HG03280 (cell line): ENCODE results near the gene PUS1.

Source experiments
- ATAC-seq: cut with Tn5 transposase; IDR thresholded peaks from one replicate; pipeline ENCODE4 v1.9.1; 2021; ENCODE audit warnings: mild to moderate bottlenecking, moderate library complexity; ENCODE audit not compliant: unreplicated experiment

PUS1 gene

DNA sequence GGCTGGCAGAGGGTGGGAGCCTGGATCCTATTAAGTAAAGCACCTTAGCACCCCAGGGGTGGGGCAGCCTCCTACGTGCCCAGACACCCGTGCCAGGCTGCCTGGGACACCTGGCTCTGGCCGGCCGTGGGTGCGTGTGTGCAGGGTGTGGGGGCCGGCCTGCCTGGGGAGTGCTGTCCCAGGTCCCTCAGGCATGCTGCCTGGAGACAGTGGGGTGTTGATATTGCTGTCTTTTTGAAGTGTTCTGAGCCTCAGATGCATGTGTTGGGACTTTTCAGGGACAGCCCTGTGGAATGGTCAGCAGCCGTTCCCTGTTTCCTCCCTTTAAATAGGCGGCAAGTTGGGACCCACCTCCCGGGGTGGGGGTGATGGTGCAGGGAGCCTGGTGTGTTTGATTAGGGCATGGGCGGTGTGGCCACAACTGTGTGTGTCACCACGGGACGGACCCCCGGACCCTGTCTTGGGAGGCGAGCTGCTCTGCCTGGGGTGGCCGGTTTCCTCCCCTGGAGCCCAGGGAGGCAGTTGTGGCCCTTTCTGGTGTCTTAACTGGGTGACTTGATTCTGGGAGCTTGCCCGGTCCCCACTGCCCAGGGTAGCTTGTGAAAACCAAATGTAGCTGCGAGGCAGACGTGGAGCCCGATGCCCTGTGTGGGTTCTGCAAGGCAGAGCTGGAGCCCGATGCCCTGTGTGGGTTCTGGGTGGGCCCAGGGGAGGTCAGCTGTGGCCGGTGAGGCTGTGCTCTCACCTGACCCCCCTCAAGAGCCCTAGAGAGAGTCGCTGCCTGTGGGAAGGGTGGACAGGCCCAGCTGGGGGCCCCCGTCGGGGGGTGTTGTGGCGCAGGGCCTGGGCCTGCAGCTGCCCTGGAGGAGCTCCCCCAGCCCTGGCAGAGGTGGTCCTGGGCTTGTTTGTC is 26.5 kb upstream of the PUS1 start:
- no peak for ATAC-seq

DNA sequence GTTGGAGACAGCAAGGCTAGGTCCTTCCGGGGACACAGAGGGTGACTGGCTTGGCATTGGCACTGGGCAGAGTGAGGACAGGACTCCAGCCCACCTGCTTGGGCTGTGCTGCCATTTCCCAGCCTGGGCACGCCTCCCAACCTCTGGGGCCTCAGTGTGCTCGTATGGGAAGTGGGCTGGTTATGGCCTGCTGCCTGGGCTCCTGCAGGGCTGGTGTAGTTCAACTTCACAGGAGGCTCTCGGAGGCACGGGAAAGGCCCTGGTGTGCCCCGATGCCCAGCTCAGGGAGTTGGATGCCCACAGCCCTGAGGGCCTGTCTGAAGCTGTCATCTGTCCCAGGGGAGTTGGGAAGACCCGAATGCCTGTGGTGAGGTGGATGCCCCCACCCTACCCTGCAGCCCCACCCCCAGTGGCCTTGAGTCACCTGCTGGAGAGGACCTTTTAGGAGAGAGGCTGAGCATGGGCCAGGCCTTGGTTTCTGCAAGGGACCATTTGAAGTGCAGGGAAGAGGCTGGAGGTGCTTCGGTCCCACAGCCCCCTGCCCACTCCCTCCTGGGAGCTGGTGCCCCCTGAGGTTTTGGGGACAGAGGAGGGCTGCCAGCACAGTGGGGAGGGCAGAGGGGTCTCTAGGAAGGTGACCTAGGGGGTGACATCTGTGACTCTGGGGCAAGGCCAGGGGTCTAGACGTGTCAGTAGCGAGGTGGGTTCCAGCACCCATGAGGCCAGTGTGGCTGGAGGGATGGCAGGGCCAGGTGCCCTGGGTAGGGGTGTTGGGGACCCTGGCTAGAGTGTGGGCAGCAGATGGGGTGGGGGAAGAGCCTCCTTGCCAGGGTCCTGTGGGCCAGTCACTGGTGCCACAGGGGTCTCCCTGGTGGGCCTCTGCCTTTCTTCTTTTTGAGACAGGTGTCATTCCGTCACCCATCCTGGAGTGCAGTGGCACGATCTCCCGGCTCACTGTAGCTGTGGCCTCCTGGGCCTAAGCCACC is 25.5 kb upstream of the PUS1 start:
- no peak for ATAC-seq

DNA sequence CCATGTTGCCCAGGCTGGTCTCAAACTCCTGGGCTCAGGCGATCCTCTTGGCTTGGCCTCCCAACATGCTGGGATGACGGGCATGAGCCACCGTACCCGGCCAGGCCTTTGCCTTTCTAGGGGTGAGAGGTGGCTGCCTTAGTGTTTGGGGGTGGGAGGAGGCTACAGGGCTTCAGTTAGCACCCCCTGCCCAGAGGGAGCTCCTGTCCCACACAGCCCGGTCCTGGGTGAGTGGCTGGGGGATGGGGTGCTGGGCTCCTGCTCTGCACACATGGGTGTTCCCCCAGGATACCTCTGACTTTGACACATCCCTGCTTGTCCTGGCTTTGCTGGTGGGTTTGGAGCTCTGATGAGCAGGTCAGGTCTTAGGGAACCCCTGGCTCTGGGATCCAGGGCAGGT is 24.7 kb upstream of the PUS1 start:
- no peak for ATAC-seq

DNA sequence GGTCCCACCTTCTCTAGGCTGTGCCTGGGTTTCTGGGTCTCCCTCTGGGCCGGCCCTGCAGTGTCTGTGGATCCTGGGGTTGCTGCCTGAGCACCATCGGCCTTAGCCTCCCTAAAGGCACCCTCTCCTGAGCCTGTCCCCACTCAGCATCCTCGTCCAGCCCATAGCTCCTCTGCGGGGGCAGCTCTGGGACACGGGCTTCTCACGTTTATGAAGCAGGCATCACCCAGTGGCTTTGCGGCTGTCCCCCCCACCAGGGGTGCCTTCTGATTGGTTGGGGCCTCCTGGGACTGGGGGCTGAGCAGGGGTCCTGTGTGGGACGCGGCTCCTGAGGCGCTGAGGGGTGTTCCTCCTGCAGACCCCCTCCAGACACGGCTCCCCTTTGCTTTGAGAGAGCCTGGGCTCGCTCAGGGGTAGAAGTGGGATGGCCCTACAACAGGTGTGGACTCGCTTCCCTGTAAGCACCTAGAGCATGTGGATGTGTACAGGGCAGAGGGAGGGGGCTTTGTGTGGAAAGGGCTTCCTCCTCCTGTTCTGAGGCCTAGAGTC is 23.9 kb upstream of the PUS1 start:
- ATAC-seq: no peak

DNA sequence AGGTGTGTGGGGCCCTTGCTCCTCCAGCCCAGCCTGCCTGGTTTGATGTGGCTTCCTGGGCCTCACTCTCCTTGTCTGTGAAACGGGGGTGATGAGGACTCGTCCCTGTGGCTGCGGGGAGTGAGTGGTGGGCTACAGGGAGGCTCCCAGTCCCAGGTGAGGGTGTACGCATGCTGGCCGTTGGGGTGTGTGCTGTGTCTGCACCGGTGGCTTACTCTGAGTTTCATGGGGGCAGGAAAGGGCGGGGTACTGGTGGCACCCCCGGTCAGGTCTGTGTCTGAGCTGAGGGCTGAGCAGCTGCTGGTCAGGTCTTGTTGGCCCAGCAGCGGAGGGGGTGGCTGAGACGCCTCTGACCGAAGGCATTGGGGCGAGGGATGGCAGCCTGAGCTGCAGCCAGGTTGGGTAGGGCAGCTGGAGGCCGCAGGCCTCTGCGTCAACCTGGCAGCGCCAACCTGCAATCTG is 23.4 kb upstream of the PUS1 start:
- no peak for ATAC-seq

DNA sequence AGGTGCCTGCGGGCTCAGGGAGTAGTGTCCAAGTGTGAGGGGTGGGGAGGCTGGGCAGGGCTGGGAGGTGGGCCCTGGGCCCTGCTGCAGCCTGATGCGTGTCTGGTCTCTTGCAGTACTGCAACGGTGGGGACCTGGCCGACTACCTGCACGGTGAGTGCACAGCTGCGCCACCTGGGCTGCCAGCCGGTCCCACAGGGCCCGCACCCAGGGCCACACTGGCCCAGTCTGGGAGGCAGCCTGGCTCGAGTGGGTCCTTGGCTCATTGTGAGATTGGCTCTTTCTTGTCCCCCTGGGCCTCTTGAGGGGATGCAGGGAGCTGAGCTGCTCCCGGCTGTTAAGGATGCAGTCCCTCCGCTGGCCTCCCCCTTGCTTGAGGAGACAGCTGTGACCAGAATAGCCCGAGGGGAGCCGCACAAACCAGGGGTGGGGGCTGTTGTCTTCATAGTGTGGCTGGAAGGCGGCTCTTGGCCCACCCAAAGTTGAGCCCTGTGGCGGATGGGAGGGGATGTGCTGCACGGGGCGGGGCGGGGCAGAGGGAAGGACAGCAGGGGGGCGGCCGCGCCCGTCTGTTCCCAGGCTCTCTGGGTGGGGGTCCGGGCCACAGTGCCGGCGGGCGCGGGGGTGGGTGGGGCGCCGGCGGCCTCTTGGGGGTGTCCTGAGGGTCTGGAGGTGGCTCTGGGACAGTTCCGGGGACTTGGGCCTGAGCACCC is 21.5 kb upstream of the PUS1 start:
- ATAC-seq: no peak

DNA sequence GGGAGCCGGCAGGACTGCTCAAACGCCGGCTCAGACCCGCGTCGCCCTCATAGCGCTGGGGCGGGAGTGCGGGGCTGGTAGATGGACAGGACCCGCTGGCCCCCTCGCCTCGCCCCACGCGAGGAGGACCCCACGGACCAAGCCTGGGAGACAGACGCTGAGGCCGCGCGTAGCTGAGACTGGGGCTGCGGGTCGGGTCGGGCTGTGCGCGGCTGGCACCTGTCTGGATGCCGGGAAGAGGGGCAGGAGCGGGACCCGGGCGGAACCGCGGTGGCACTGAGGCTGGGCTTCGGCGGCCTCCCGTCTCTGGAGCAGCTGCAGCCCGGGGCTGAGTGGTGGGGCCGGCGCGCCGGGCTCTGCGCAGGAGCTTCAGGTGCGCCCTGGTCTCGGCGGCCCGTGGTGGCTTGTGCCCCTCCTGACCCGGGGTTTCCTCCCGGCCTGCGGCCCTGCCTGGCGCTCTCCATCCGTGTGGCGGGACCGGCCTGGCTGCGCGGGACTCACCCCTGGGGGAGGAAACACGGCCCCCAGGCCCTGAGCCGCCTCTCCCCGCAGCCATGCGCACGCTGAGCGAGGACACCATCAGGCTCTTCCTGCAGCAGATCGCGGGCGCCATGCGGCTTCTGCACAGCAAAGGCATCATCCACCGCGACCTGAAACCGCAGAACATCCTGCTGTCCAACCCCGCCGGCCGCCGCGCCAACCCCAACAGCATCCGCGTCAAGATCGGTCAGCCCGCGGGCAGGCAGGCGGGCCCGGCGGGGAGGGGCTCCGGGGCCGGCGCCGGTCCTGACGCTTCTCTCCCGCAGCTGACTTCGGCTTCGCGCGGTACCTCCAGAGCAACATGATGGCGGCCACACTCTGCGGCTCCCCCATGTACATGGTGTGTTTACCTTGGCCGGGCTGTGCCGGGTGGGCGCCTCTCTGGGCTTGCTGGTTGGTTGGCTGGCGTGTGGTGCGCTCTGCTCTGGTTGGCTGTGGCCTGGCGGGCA is 20.7 kb upstream of the PUS1 start:
- ATAC-seq: no peak

DNA sequence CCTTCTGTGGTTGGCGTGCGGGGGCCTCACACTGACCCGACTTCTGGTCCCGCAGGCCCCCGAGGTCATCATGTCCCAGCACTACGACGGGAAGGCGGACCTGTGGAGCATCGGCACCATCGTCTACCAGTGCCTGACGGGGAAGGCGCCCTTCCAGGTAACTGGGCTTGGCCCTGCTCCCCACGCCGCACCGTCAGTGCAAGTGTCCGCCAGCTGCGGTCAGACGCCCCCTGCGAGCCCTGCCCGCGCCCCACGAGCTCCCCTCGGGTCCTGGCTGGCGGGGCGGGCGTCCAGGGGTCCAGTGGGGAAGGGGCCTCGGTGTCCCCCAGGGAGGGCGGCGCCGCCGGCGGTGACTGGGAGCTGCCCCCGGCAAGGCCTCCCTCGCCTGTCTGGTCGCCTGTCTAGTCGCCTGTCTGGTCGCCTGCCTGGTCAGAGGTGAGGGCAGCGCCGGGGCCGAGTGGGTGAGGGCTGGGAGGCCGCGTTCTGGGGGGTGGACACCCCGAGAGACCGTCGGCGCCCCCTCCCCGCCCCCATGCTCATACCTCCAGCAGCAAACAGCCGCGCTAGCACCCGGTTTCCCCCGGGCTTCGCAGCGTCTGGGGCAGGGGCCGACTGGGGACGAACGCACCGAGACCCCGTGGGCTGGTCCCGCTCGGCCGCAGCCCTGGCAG is 19.9 kb upstream of the PUS1 start:
- ATAC-seq: no peak

DNA sequence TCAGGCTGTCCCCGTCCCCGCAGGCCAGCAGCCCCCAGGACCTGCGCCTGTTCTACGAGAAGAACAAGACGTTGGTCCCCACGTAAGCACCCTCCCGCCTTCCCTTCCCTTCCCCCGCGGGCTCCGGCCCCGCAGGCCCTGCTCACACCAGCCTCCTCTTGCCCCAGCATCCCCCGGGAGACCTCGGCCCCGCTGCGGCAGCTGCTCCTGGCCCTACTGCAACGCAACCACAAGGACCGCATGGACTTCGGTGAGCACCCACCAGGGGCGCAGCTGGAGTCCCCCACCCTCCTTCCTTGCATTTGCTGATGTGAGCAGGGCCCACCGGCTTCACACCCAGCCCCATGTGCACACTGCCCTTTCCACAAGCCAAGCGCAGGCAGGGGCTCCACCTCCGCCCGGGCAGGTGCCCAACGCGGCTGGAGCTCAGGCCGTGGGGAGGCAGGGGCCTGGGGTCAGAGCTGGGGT is 19.3 kb upstream of the PUS1 start:
- no peak for ATAC-seq

DNA sequence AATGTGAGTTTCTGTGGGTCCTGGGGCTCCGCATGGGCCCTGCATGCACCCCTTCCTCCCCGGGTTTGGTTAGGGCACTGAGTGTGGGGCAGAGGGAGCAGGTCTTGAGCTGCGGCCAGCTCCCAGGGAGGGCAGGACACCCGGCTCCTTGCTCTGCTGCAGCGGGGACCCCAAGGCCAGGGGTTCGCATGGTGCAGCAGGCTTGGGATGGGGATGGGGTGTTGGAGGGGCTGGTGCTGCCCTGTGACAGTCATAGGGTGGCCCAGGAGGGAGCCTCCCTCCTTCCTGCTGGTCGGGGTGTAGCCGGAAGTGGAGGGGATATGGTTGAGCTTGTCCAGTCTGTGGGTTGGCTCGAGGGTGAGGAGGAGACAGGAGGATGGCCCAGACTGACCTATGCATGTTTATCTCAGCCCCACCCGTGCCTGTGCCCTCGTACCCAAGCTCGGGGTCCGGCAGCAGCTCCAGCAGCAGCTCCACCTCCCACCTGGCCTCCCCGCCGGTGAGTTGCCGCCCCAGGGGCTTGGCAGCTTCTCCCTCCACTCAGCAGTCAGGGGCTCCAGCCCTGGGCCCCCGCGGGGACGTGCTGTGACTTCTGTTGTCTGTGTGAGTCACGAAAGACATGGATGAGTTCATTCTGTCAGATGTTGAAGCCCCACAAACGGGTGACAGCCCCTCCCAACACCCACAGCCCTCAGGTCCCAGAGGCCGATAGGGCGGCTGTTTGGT is 18.6 kb upstream of the PUS1 start:
- no peak for ATAC-seq

DNA sequence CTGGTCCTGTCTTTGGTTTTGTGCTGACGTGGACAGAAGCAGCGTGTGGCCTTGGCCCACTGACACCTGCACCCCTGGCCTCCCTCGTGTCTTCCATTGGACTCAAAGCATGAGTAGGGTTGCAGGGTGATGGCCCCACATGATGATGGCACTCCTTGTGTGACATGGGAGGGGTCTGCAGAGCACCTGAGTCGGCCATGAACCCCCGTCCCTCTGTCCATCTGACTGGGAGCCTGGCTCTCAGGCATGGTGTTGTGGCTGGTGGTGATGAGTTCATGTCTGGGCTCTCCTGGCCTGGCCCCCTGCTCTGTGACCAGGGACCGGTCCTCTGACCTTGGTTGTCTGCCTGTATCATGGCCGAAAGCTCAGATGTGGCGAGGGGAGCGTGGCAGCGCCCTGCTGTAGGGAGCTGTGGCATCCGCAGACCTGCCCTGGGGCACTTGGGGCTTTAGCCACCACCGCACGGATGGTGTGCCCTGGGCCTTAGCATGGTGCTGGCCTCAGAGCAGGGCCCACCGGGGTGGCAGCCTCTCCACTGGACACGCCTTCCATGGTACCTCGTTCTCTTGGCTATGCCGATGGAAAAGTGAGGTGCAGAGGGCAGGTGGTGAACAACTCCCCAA is 17.9 kb upstream of the PUS1 start:
- ATAC-seq: no peak

DNA sequence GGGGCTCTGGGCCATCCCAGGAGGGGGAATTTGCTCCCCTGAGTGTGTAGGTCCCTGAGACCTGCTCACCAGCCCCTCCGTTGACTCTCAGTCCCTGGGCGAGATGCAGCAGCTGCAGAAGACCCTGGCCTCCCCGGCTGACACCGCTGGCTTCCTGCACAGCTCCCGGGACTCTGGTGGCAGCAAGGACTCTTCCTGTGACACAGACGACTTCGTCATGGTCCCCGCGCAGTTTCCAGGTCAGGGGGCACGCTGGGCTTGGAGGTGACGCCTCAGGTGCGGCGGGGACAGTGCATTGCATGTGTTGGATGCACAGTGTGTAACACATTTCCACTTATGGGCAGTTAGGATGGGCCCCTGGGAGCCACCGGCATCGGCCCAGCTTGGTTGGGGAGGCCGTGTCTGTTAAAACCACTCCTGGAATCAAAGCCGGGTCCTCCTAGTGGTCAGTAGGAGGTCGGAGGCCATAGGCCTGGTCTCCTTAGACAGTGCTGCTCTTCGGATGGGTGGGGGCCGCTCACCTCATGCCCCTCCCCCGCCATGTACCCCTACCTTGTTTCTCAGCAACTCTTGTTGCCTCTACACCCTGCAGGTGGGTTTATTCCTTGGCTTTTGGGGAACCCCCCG is 17.1 kb upstream of the PUS1 start:
- ATAC-seq: no peak

DNA sequence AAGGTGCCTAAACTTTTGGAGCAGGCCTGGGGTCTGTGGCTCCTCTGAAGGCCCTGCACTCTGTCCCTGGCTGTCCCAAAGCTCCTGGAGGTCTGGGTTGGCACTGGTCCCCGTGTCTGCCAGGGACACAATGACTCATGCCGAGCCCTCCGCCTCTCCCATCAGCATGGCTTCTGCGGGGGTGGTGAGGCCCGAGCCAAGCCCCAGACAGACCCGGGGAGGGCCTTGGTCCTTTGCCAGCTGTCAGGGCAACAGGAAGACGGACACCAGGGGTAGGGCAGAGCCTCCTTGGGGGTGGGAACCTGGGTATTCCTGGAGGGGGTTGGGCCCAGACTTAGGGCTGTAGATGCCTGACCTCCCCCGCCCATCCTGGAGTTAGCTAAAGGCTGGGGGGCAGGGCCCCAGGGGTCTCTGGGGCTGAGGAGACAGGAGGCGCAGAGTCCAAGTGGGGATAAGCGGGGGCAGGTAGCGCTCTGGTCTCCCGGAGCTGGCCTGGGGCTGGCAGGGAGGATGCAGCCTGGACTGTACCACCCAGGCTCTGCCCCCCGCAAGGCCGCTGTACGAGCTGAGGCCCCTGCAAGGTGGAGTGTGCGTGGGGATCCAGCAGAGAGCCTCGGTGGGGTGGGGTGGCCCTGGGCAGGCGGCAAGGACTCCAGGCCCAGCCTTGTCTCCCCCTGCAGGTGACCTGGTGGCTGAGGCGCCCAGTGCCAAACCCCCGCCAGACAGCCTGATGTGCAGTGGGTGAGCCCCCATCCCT is 16.4 kb upstream of the PUS1 start:
- no peak for ATAC-seq

DNA sequence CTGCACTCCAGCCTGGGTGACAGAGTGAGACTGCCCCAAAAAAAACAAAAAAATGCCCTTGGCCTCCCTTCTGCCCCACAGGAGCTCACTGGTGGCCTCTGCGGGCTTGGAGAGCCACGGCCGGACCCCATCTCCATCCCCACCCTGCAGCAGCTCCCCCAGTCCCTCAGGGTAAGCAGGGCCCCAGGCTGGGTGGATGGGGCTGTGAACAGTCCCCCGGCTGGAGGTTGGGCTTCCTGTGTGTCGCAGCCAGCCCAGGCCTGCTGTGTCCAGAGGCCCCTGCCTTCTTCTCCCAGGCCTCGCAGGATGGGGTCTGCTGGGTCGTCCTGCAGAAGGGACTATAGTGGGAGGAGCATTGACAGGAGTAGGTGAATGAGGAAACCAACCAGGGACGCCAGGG is 15.4 kb upstream of the PUS1 start:
- ATAC-seq: no peak

DNA sequence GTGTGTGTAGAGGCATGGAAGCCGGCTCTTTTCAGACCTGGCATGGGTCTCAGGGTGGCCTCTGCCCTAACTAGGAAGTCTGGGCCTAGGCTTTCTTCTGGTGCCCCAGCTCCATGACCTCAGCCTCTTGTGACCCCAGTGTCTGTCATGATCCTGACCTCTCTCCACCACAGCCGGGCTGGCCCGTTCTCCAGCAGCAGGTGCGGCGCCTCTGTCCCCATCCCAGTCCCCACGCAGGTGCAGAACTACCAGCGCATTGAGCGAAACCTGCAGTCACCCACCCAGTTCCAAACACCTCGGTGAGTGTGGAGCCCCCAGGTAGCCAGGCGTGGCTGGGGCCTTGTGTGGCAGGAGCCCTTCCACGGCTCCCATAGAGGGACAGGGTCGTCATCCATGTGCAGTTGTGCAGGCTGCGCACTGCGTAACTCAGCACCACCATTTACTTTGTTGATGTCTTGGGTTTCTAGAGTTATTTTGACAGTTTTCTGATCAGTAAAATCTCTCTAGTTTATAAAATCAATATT is 14.8 kb upstream of the PUS1 start:
- ATAC-seq: no peak

DNA sequence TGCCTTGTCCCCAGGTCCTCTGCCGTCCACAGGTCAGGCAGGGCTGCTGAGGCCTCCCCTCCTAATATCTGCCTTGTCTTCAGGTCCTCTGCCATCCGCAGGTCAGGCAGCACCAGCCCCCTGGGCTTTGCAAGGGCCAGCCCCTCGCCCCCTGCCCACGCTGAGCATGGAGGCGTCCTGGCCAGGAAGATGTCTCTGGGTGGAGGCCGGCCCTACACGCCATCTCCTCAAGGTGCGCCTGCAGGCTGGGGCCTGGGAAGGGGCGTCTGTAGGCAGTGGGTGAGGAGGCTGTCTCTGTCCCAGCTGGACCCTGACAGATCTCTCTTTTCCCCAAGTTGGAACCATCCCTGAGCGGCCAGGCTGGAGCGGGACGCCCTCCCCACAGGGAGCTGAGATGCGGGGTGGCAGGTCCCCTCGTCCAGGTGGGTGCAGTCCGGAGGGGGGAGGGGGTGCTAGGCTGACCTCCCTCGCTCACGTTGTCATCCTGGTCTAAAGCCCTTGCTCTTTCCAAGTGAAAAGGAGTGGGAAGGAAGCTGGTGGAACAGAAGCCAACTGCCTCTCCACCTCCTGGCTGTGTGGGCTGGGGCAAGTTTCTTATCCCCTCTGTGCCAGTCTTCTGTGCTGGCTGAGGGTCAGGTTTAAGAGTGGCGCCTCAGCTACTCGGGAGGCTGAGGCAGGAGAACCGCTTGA is 13.9 kb upstream of the PUS1 start:
- ATAC-seq: no peak
